PC-3 (cell line): Measurements from ENCODE around the gene GNRH2.

Experiments used
- CTCF ChIP-seq: fragments of 300-600 bp; sonication (generic); conservative IDR thresholded peaks from 2 replicates; pipeline ENCODE4 v1.5.1; 2017; ENCODE audit warnings: antibody characterized with exemption, low read depth, mild to moderate bottlenecking, low read length
- EZH2 ChIP-seq: fragments of 300-600 bp; sonication (generic); IDR thresholded peaks from one replicate; pipeline ENCODE4 v1.6.1; 2017; ENCODE audit warnings: antibody characterized with exemption, mild to moderate bottlenecking, low read length; ENCODE audit not compliant: unreplicated experiment

GRCh38 chr20:3045042-3045815 lies 1.8 kb downstream of the GNRH2 start:
- TF ChIP-seq CTCF = no peak
- TF ChIP-seq EZH2 = no peak
